ENCODE measurements around the gene FNBP1. TPM values are rescaled to one million over a fixed set of nuclear protein-coding genes. Genes with fewer than 3 reads are reported as not detected.

Gene FNBP1
- total and polyA plus RNA-seq, 2 of the 13 experiments (the other 11 are each of a cell fraction or from before 2014, with no cell fraction given): 5.4 to 19.5 TPM

DNA sequence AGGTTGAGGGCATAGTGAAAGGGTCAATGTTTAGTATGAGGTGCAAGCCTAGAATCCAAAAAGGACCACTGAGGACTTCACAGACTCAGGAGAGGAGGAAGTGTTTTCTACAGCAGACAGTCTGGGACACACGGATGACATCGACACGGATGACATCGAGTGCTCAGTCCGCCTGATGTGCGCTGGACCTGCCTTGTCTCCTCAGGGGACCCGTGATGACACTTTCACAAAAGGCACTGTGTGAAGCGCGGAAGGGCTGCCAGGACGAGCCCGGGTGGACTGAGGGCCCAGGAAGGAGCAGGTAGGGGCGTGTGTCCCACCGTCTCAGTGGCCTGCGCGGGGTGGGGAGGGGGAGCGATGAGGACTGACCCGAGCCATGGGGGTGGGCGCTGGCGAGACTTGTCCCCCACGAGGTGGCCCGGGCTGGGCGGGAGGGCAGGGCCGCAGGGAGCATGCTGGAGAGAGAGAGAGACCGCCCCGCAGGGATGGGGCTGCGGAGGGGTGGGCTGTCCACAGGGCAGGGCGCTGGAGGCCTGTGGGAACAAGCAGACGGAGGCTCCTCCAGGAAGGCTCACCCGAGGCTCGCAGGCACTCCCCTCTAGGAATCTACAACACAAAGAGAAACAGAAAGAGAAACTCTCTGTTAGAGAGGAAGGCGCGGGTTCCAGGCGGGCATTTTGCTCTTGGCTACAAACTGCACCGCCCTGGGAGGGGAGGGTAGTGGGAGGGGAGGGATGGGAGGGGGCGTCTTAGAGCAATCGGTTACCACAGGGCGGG, 152.9 kb downstream of the FNBP1 start:
- DNase-seq (ENCODE audit: low spot score) (no peak), FAIRE-seq (no peak), ATAC-seq (no peak)
- in situ Hi-C loops (cut with HindIII; ENCODE audit: extremely low pct_ligation_motif_present, low pct_unique_long_range_greater_than_20kb) (loop anchor here (5.0 to 10.0 kb wide), 2 partner anchors 152 to 215 kb away; partner anchors contain the start of gene FNBP1), intact Hi-C loops (cut with micrococcal nuclease; ENCODE audit: unreplicated experiment) (loop anchor here (5.0 kb wide), 1 partner anchor 207 kb away; no protein-coding TSS in a partner anchor)
- Histone ChIP-seq H2AFZ (ENCODE audit: low read length) (no peak overlapping the region), H3K27me3 (ENCODE audit: control insufficient read depth in 1 of 2, insufficient read depth in 2 of 2, low read length in 2 of 2) (no peaks in the 10 kb centered on the region; a peak in 1 of 5 replicates), H3K36me3 (replicated peaks in 1 of 2; ENCODE audit: control insufficient read depth in 1 of 2, insufficient read depth in 2 of 2, low read length in 2 of 2) (peaks cover 4% of the 10 kb centered on the region in 2 experiments; a peak in 2 of 5 replicates), H3K4me3 (replicated peaks in 1 of 3; ENCODE audit: insufficient read depth in 1 of 3, low read depth in 2 of 3, low read length in 3 of 3) (no peak overlapping the region), H3K4me1 (ENCODE audit: insufficient read depth, low read length) (peaks cover 11% of the 10 kb centered on the region), H3K9ac (ENCODE audit: insufficient read depth, low read depth, low read length) (no peak overlapping the region), H3K79me2 (ENCODE audit: insufficient read depth, low read length) (no peaks in the 10 kb centered on the region), H4K20me1 (ENCODE audit: insufficient read depth, low read length) (no peaks in the 10 kb centered on the region), H3K9me3 (ENCODE audit: low read length) (no peaks in the 10 kb centered on the region), H3K27ac (ENCODE audit: extremely low read length, insufficient read depth, low read length) (no peak overlapping the region), H3K4me2 (ENCODE audit: low read depth, low read length) (no peak overlapping the region)
- 97% methylated on average over 34 of the region's 37 CpGs for WGBS (ENCODE audit: low lambda C conversion rate)
- BruUV-seq (replicated peaks): no TSS peak
- CTCF ChIA-PET (ENCODE audit: low intra/inter-chr PET ratio, low total read pairs): no interaction called here
- POLR2A ChIA-PET: no interaction called here
- TF ChIP-seq, protein P1, sequence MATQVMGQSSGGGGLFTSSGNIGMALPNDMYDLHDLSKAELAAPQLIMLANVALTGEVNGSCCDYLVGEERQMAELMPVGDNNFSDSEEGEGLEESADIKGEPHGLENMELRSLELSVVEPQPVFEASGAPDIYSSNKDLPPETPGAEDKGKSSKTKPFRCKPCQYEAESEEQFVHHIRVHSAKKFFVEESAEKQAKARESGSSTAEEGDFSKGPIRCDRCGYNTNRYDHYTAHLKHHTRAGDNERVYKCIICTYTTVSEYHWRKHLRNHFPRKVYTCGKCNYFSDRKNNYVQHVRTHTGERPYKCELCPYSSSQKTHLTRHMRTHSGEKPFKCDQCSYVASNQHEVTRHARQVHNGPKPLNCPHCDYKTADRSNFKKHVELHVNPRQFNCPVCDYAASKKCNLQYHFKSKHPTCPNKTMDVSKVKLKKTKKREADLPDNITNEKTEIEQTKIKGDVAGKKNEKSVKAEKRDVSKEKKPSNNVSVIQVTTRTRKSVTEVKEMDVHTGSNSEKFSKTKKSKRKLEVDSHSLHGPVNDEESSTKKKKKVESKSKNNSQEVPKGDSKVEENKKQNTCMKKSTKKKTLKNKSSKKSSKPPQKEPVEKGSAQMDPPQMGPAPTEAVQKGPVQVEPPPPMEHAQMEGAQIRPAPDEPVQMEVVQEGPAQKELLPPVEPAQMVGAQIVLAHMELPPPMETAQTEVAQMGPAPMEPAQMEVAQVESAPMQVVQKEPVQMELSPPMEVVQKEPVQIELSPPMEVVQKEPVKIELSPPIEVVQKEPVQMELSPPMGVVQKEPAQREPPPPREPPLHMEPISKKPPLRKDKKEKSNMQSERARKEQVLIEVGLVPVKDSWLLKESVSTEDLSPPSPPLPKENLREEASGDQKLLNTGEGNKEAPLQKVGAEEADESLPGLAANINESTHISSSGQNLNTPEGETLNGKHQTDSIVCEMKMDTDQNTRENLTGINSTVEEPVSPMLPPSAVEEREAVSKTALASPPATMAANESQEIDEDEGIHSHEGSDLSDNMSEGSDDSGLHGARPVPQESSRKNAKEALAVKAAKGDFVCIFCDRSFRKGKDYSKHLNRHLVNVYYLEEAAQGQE (IDR thresholded peaks at IDR 0.05; ENCODE audit: borderline replicate concordance in 1 of 2, low read depth in 1 of 2, low read length in 2 of 2): no peak
- TF ChIP-seq ZNF615 (CRISPR knock-in tag; IDR thresholded peaks at IDR 0.05; ENCODE audit: borderline replicate concordance): no peak
- no peak for TF ChIP-seq ZFP90 (CRISPR knock-in tag; IDR thresholded peaks at IDR 0.05; ENCODE audit: borderline replicate concordance)
- TF ChIP-seq MAFG (CRISPR knock-in tag; IDR thresholded peaks at IDR 0.05): no peak
- TF ChIP-seq, protein P2, sequence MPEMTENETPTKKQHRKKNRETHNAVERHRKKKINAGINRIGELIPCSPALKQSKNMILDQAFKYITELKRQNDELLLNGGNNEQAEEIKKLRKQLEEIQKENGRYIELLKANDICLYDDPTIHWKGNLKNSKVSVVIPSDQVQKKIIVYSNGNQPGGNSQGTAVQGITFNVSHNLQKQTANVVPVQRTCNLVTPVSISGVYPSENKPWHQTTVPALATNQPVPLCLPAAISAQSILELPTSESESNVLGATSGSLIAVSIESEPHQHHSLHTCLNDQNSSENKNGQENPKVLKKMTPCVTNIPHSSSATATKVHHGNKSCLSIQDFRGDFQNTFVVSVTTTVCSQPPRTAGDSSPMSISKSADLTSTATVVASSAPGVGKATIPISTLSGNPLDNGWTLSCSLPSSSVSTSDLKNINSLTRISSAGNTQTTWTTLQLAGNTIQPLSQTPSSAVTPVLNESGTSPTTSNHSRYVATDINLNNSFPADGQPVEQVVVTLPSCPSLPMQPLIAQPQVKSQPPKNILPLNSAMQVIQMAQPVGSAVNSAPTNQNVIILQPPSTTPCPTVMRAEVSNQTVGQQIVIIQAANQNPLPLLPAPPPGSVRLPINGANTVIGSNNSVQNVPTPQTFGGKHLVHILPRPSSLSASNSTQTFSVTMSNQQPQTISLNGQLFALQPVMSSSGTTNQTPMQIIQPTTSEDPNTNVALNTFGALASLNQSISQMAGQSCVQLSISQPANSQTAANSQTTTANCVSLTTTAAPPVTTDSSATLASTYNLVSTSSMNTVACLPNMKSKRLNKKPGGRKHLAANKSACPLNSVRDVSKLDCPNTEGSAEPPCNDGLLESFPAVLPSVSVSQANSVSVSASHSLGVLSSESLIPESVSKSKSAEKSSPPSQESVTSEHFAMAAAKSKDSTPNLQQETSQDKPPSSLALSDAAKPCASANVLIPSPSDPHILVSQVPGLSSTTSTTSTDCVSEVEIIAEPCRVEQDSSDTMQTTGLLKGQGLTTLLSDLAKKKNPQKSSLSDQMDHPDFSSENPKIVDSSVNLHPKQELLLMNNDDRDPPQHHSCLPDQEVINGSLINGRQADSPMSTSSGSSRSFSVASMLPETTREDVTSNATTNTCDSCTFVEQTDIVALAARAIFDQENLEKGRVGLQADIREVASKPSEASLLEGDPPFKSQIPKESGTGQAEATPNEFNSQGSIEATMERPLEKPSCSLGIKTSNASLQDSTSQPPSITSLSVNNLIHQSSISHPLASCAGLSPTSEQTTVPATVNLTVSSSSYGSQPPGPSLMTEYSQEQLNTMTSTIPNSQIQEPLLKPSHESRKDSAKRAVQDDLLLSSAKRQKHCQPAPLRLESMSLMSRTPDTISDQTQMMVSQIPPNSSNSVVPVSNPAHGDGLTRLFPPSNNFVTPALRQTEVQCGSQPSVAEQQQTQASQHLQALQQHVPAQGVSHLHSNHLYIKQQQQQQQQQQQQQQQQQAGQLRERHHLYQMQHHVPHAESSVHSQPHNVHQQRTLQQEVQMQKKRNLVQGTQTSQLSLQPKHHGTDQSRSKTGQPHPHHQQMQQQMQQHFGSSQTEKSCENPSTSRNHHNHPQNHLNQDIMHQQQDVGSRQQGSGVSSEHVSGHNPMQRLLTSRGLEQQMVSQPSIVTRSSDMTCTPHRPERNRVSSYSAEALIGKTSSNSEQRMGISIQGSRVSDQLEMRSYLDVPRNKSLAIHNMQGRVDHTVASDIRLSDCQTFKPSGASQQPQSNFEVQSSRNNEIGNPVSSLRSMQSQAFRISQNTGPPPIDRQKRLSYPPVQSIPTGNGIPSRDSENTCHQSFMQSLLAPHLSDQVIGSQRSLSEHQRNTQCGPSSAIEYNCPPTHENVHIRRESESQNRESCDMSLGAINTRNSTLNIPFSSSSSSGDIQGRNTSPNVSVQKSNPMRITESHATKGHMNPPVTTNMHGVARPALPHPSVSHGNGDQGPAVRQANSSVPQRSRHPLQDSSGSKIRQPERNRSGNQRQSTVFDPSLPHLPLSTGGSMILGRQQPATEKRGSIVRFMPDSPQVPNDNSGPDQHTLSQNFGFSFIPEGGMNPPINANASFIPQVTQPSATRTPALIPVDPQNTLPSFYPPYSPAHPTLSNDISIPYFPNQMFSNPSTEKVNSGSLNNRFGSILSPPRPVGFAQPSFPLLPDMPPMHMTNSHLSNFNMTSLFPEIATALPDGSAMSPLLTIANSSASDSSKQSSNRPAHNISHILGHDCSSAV (CRISPR knock-in tag; IDR thresholded peaks at IDR 0.05; ENCODE audit: borderline replicate concordance): no peak
- TF ChIP-seq ZNF20 (CRISPR knock-in tag; IDR thresholded peaks at IDR 0.05): no peak
- no peak for TF ChIP-seq ZNF124 (CRISPR knock-in tag; IDR thresholded peaks at IDR 0.05)
